Hepatocyte (in vitro differentiated cells): Measurements from ENCODE around the gene VSNL1. TPM values are rescaled to one million over a fixed set of nuclear protein-coding genes. Genes with fewer than 3 reads are reported as not detected.

Source experiments
- DNase-seq: peaks from one replicate; pipeline ENCODE4 v3.0.0-alpha.2; 2016; ENCODE audit warnings: low spot score
- H2AFZ ChIP-seq: fragments of 200-600 bp; sonication (generic); 2 replicates; pipeline ENCODE4 v1.6.0; 2016; ENCODE audit warnings: antibody characterized with exemption, mild to moderate bottlenecking
- H3K27ac ChIP-seq: fragments of 200-600 bp; sonication (generic); 2 replicates; pipeline ENCODE4 v1.5.1; 2016; ENCODE audit warnings: mild to moderate bottlenecking
- H3K27me3 ChIP-seq: fragments of 200-600 bp; sonication (generic); 2 replicates; pipeline ENCODE4 v1.6.1; 2016
- H3K36me3 ChIP-seq: fragments of 200-600 bp; sonication (generic); replicated peaks from 2 replicates; pipeline ENCODE4 v1.5.1; 2016; ENCODE audit warnings: low read depth; ENCODE audit not compliant: insufficient read depth
- H3K4me1 ChIP-seq: fragments of 200-600 bp; sonication (generic); 2 replicates; pipeline ENCODE4 v1.5.1; 2016; ENCODE audit warnings: mild to moderate bottlenecking, moderate library complexity; ENCODE audit not compliant: insufficient read depth
- H3K4me2 ChIP-seq: fragments of 200-600 bp; sonication (generic); 2 replicates; pipeline ENCODE4 v1.6.0; 2016
- H3K4me3 ChIP-seq: fragments of 200-600 bp; sonication (generic); 2 replicates; pipeline ENCODE4 v1.5.1; 2016; ENCODE audit warnings: mild to moderate bottlenecking
- H3K79me2 ChIP-seq: fragments of 200-600 bp; sonication (generic); 2 replicates; pipeline ENCODE4 v1.6.0; 2017; ENCODE audit warnings: mild to moderate bottlenecking
- H3K9me2 ChIP-seq: fragments of 200-600 bp; sonication (generic); replicated peaks from 2 replicates; pipeline ENCODE4 v1.6.0; 2017; ENCODE audit warnings: mild to moderate bottlenecking; ENCODE audit not compliant: insufficient read depth
- H3K9me3 ChIP-seq: fragments of 200-600 bp; sonication (generic); 2 replicates; pipeline ENCODE4 v1.5.1; 2016; ENCODE audit warnings: low read depth, mild to moderate bottlenecking
- H4K20me1 ChIP-seq: fragments of 200-600 bp; sonication (generic); 2 replicates; pipeline ENCODE4 v1.6.0; 2016; ENCODE audit warnings: mild to moderate bottlenecking; ENCODE audit not compliant: insufficient read depth, poor library complexity, severe bottlenecking
- CTCF ChIP-seq: fragments of 200-600 bp; sonication (generic); IDR thresholded peaks from 2 replicates; pipeline ENCODE4 v1.5.1; 2016; ENCODE audit warnings: antibody characterized with exemption, mild to moderate bottlenecking; ENCODE audit not compliant: poor library complexity
- EZH2 ChIP-seq: fragments of 200-600 bp; sonication (generic); IDR thresholded peaks from 2 replicates; pipeline ENCODE4 v1.6.1; 2016; ENCODE audit warnings: antibody characterized with exemption, mild to moderate bottlenecking, borderline replicate concordance
- EZH2phosphoT487 ChIP-seq: fragments of 200-600 bp; sonication (generic); IDR thresholded peaks from one replicate; pipeline ENCODE4 v1.6.1; 2018; ENCODE audit warnings: antibody characterized with exemption, mild to moderate bottlenecking, low read depth, moderate library complexity; ENCODE audit not compliant: unreplicated experiment, severe bottlenecking
- WGBS: methylation state at CpG from one replicate; pipeline ENCODE4 v1.1.6; 2016; ENCODE audit warnings: low lambda C conversion rate; ENCODE audit errors: missing lambda C conversion rate; 5-methylcytosine and 5-hydroxymethylcytosine counted together
- polyA plus RNA-seq: library from polyadenylated mRNA; unstranded; fragments of >200 nt; fragmentation: Nextera tagmentation; extraction: Ambion mirVana; gene quantifications from 2 replicates; pipeline ENCODE4 v1.2.1, GENCODE V29; 2016
- total RNA-seq: library from RNA; depleted of rRNA; stranded (reverse); fragments of >200 nt; gene quantifications from 2 replicates; pipeline ENCODE4 v1.2.3, GENCODE V29; 2014

VSNL1 gene
- total and polyA plus RNA-seq, 2 experiments from 2014 or later, result 9.4 to 16.0 TPM

DNA sequence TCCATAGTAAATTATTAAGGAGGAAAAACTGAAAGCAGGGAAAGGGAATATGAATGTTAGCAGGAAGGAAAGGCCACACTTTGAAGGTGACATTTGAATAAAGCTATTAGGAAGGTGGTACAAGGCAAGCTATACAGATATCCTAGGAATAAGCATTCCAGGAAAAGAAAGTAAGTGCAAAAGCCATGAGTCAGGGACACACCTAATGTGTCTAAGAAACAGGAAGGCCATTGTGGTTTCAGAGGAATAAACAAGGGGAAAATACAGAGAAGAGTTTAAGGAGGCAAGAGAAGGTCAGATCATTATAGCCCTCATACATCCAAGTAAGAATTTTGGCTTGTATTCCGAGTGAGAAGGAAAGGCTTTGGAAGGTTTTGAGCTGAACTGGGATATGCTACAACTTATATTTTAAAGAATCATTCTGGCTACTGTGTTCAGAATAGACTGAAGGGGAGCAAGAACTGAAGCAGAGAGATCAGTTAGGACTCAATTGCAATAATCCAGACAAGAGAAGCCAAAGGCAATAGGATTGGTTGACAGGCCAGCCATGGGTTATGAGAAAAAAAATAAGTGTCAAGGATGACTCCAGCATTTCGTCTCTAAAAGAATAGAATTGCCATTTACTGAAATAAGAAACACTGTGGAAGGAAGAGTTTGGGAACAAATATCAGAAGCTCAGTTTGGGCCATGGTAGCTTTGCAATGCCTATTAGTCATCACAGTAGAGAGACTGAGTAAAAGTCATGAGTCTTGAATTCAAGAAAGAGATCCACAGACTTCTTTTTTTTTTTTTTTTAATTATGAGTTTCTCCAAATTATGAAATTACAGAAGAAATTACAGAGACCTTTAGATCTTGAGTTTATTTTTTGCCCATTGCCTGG lies 33.5 kb upstream of the VSNL1 start:
- WGBS, result 96% methylated on average over 2 of the region's 2 CpGs
- Histone ChIP-seq H3K9me2 (no peaks in the 10 kb centered on the region), H3K4me2 (no peak overlapping the region), H2AFZ (no peak overlapping the region), H4K20me1 (no peaks in the 10 kb centered on the region), H3K36me3 (no peaks in the 10 kb centered on the region), H3K4me1 (no peaks in the 10 kb centered on the region), H3K9me3 (no peaks in the 10 kb centered on the region), H3K27me3 (no peaks in the 10 kb centered on the region), H3K27ac (no peak overlapping the region), H3K79me2 (no peaks in the 10 kb centered on the region), H3K4me3 (no peak overlapping the region)
- TF ChIP-seq EZH2 (no peak), CTCF (no peak)
- no peak for DNase-seq

DNA sequence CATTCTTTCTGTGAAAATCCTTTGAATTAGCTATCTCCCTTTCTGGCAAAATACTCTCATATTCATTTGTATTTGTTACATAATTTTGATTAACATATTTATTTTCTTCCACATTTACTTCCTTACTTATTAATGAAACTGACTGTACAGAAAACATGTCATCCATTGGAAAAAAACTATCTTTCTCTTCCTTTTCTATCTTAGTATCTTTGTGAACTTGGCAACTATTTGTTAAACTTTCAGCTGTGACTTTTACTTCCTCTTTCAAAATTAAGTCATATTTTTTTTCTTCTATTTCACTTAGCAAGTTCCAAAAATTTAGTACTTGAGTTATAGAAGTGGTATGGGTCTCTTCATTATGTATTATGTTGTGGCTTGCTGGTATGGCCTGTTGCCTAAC lies 24.8 kb upstream of the VSNL1 start:
- Histone ChIP-seq H3K79me2 (no peaks in the 10 kb centered on the region), H4K20me1 (no peaks in the 10 kb centered on the region), H2AFZ (no peak overlapping the region), H3K9me2 (no peaks in the 10 kb centered on the region), H3K36me3 (no peaks in the 10 kb centered on the region), H3K27ac (no peak overlapping the region), H3K27me3 (no peaks in the 10 kb centered on the region), H3K4me1 (peaks cover 4% of the 10 kb centered on the region), H3K4me2 (no peak overlapping the region), H3K9me3 (no peaks in the 10 kb centered on the region), H3K4me3 (no peak overlapping the region)
- TF ChIP-seq CTCF (no peak), EZH2phosphoT487 (no peak), EZH2 (no peak)
- no peak for DNase-seq

DNA sequence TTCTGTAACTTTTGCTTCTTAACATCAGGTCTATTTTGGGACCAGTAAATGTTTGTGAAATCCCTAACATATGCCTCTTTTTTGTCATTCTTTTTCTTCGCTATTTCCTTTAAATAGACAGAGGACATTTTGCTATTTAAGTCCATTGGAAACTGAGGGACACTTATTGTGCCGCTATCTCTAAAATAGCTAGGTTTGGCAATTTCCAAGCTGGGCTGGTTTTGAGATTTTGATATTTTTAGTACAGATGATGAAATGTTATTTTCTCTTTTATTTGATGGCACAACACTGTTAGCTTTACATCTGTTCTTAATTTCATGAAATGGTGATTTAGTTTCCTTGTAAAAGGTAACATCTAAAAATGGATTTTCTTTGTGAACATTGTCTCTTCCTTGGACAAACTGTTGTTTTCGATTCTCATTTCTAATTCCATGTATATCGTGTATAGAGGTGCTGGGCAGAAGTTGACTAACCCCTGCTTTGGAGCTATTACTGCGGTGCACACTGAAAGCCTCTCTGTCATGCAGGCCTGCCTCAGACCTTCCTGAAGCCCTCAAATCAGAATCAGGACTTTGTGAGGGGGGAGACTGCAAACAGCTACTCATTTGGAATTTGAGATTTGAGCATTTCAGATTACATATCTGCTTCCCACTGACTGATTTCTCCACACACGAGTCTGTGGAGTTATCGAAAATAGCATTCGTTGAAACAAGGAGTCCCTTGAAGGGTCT lies 22.9 kb upstream of the VSNL1 start:
- no peaks in the 10 kb centered on the region for H3K9me2 ChIP-seq
- peak overlapping the region; percentile 59 for H3K27ac ChIP-seq
- H3K4me3 ChIP-seq, result peak overlapping the region; percentile 50
- H3K27me3 ChIP-seq, result no peaks in the 10 kb centered on the region
- H3K9me3 ChIP-seq, result no peaks in the 10 kb centered on the region
- no peak for TF ChIP-seq EZH2
- no peaks in the 10 kb centered on the region for H3K36me3 ChIP-seq
- no peaks in the 10 kb centered on the region for H3K79me2 ChIP-seq
- H3K4me2 ChIP-seq, result peak overlapping the region; percentile 92
- peaks cover 4% of the 10 kb centered on the region for H3K4me1 ChIP-seq
- WGBS, result 41% methylated on average over 8 of the region's 8 CpGs
- H2AFZ ChIP-seq, result peak overlapping the region; percentile 93
- H4K20me1 ChIP-seq, result no peaks in the 10 kb centered on the region
- DNase-seq, result no peak
